Inflammatory macrophage treated with lipopolysaccharide for 4 hours (primary cell): ENCODE data around the gene MDN1.
"Not testable (repeated sequence)": the region's sequence is repeated elsewhere in the genome, so short reads cannot be mapped to it uniquely, and the experiment has no call there.

Source experiments
- DNase-seq: peaks from one replicate; pipeline ENCODE4 v3.0.0-alpha.2; 2020

MDN1 gene

GRCh38 chr6:89644864-89645263 lies 174.7 kb downstream of the MDN1 start:
- DNase-seq: no peak

- DNase-seq: no peak
These were observed 176.2 kb downstream of the MDN1 start for GRCh38 chr6:89643406-89643805.

GRCh38 chr6:89642956-89643355 lies 176.6 kb downstream of the MDN1 start:
- DNase-seq: no peak

- not testable (repeated sequence) for DNase-seq
These were observed 178.0 kb downstream of the MDN1 start for GRCh38 chr6:89641581-89641980.

- DNase-seq: no peak
These were observed 178.8 kb downstream of the MDN1 start for GRCh38 chr6:89640804-89641203.

- peak; percentile 94 for DNase-seq
These were observed 181.0 kb downstream of the MDN1 start, which contains the start of gene LYRM2 for GRCh38 chr6:89638320-89639195. Gene LYRM2, minus strand, starts transcription at chr6:89638747. Its CDS starts 31 bp downstream, at chr6:89638716.

GRCh38 chr6:89637960-89638319 lies 181.7 kb downstream of the MDN1 start:
- no peak for DNase-seq

- DNase-seq: not testable (repeated sequence)
These were observed 183.2 kb downstream of the MDN1 start for GRCh38 chr6:89636412-89636811.

GRCh38 chr6:89630488-89630887 lies 189.1 kb downstream of the MDN1 start:
- no peak for DNase-seq

- no peak for DNase-seq
These were observed 195.8 kb downstream of the MDN1 start for GRCh38 chr6:89623749-89624148.

GRCh38 chr6:89619567-89619966 lies 200.0 kb downstream of the MDN1 start:
- no peak for DNase-seq

- DNase-seq: no peak
These were observed 201.6 kb downstream of the MDN1 start for GRCh38 chr6:89618026-89618425.

GRCh38 chr6:89616531-89616930 lies 203.1 kb downstream of the MDN1 start:
- no peak for DNase-seq

GRCh38 chr6:89615882-89616281 lies 203.7 kb downstream of the MDN1 start:
- DNase-seq: no peak

- DNase-seq: no peak
These were observed 205.8 kb downstream of the MDN1 start for GRCh38 chr6:89613790-89614189.

GRCh38 chr6:89612121-89612520 lies 207.5 kb downstream of the MDN1 start:
- no peak for DNase-seq

GRCh38 chr6:89611666-89612065 lies 207.9 kb downstream of the MDN1 start:
- no peak for DNase-seq

GRCh38 chr6:89610149-89610642 lies 209.4 kb downstream of the MDN1 start:
- DNase-seq: peak; percentile 68

- DNase-seq: no peak
These were observed 213.7 kb downstream of the MDN1 start for GRCh38 chr6:89605861-89606260.

GRCh38 chr6:89604653-89605052 lies 214.9 kb downstream of the MDN1 start:
- no peak for DNase-seq

GRCh38 chr6:89602166-89602565 lies 217.4 kb downstream of the MDN1 start:
- DNase-seq: no peak

- DNase-seq: no peak
These were observed 219.9 kb downstream of the MDN1 start for GRCh38 chr6:89599727-89600126.

- DNase-seq: peak; percentile 9
These were observed 221.6 kb downstream of the MDN1 start for GRCh38 chr6:89597988-89598387.

GRCh38 chr6:89597372-89597771 lies 222.2 kb downstream of the MDN1 start:
- DNase-seq: no peak

GRCh38 chr6:89596484-89596883 lies 223.1 kb downstream of the MDN1 start:
- no peak for DNase-seq
